Ascending aorta (tissue), 2 donors: ENCODE measurements around the gene CTBP1. TPM values are rescaled to one million over a fixed set of nuclear protein-coding genes. Genes with fewer than 3 reads are reported as not detected.

Experiments used
- DNase-seq, 2 donors: peaks; one replicate each; pipeline ENCODE4 v3.0.0-alpha.2; 2019; ENCODE audit warnings: low spot score in 2 of 2
- H3K27ac ChIP-seq, 2 donors: fragments of 200-600 bp; sonication (generic); one replicate each; pipeline ENCODE4 v1.5.1; 2016 to 2017; ENCODE audit warnings: mild to moderate bottlenecking in 1 of 2
- H3K27me3 ChIP-seq: fragments of 200-600 bp; sonication (generic); one replicate; pipeline ENCODE4 v1.5.1; 2017
- H3K36me3 ChIP-seq, 2 donors: fragments of 200-600 bp; sonication (generic); one replicate each; pipeline ENCODE4 v1.5.1; 2016
- H3K4me1 ChIP-seq, 2 donors: fragments of 200-600 bp; sonication (generic); one replicate each; pipeline ENCODE4 v1.5.1; 2016 to 2017; ENCODE audit warnings: mild to moderate bottlenecking in 1 of 2
- H3K4me3 ChIP-seq, 2 donors: fragments of 200-600 bp; sonication (generic); one replicate each; pipeline ENCODE4 v1.5.1; 2016 to 2017; ENCODE audit warnings: mild to moderate bottlenecking in 1 of 2
- H3K9me3 ChIP-seq, 2 donors: fragments of 200-600 bp; sonication (generic); one replicate each; pipeline ENCODE4 v1.5.1; 2016
- intact Hi-C: fragments of 100-400 bp; cut with DNase I; formaldehyde crosslinking; loops from one replicate; pipeline ENCODE4 v1.15.1; 2023
- total RNA-seq: library from RNA; depleted of rRNA; stranded (reverse); fragments of >200 nt; gene quantifications from one replicate; pipeline ENCODE4 v1.1.0, GENCODE V29; 2016
- TF ChIP-seq, protein P1 (sequence below), 3 experiments: fragments of 200-600 bp in 2 of 3; fragments of 450-650 bp in 1 of 3; sonication (generic) in 2 of 3; IDR thresholded peaks; one replicate each; pipeline ENCODE4 v1.5.1; 2016 to 2019; ENCODE audit warnings: antibody characterized with exemption in 3 of 3, mild to moderate bottlenecking in 1 of 3, moderate library complexity in 1 of 3

Gene CTBP1
- total RNA-seq, 1 donor from 2014 or later = 273 TPM

DNA sequence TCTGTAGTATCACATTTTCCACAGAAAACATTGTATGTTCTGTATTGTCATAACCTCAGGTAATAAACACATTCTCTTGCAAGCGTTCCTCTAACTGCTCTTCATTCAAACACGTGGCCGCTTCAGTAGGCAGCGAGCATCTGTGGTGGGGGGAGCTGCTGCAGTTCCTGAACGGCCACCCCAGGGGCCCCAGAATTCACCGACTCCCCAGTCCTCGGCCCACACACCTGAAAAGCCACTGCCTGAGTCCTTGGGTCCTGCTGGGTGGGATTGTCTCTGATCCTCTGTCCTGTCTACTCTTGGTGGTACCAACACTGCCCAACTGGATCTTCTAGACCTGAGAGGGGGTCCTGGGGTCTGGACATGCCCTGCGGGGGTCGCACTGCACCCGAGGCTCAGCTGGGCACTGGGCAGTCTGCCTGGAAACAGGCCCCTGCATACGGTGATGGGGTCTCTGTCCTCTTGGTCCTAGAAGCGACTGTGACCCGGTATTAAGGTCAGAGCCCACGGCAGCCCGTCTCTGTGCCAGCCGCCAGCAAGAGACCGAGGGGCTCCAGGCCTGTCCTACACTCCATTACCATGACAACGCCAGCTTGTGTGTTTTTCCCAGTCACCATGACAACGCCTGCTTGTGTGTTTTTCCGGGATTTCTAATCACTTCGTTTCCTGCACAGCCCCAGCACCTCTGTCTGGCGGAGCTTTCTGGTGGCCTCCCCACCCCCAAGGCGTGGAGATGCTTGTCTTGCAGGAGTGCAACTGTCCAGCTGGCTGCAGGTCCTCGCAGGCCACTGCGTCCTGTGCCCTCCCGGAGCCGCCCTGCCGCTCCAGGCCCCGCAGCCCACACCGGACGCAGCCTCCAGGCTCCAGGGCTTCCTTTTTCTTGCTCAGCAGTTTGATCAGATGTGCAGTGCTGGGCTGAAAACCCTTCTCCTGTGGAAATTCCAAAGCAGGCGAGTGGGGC lies 16.0 kb downstream of the CTBP1 start:
- peaks cover 66 to 92% of the 10 kb centered on the region in 2 donors for H3K36me3 ChIP-seq

GRCh38 chr4:1231637-1232360 lies 17.1 kb downstream of the CTBP1 start:
- intact Hi-C loops = no loop called here
- Histone ChIP-seq H3K36me3 (peaks cover 68 to 93% of the 10 kb centered on the region in 2 donors), H3K27ac (no peak overlapping the region), H3K9me3 (no peaks in the 10 kb centered on the region), H3K4me1 (no peaks in the 10 kb centered on the region), H3K4me3 (no peak overlapping the region), H3K27me3 (no peaks in the 10 kb centered on the region)
- TF ChIP-seq, protein P1, sequence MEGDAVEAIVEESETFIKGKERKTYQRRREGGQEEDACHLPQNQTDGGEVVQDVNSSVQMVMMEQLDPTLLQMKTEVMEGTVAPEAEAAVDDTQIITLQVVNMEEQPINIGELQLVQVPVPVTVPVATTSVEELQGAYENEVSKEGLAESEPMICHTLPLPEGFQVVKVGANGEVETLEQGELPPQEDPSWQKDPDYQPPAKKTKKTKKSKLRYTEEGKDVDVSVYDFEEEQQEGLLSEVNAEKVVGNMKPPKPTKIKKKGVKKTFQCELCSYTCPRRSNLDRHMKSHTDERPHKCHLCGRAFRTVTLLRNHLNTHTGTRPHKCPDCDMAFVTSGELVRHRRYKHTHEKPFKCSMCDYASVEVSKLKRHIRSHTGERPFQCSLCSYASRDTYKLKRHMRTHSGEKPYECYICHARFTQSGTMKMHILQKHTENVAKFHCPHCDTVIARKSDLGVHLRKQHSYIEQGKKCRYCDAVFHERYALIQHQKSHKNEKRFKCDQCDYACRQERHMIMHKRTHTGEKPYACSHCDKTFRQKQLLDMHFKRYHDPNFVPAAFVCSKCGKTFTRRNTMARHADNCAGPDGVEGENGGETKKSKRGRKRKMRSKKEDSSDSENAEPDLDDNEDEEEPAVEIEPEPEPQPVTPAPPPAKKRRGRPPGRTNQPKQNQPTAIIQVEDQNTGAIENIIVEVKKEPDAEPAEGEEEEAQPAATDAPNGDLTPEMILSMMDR (IDR thresholded peaks at IDR 0.05) = no peak
- no peak for DNase-seq

More for the DNA sequence above, 16.0 kb downstream of the CTBP1 start:
- intact Hi-C loops = no loop called here
- Histone ChIP-seq H3K9me3 (no peaks in the 10 kb centered on the region), H3K4me3 (no peak overlapping the region), H3K27me3 (no peaks in the 10 kb centered on the region), H3K4me1 (no peaks in the 10 kb centered on the region), H3K27ac (peak overlapping the region in 1 of 2 donors; percentile 12)
- no peak for DNase-seq
- TF ChIP-seq, protein P1 (IDR thresholded peaks at IDR 0.05) = no peak

- no peak overlapping the region for H3K27ac ChIP-seq
- H3K36me3 ChIP-seq = peaks cover 68 to 93% of the 10 kb centered on the region in 2 donors
- intact Hi-C loops = no loop called here
- H3K27me3 ChIP-seq = no peaks in the 10 kb centered on the region
- H3K9me3 ChIP-seq = no peaks in the 10 kb centered on the region
- H3K4me1 ChIP-seq = no peaks in the 10 kb centered on the region
- TF ChIP-seq, protein P1 (IDR thresholded peaks at IDR 0.05) = no peak
- H3K4me3 ChIP-seq = no peak overlapping the region
- DNase-seq = no peak
These were observed 17.8 kb downstream of the CTBP1 start for GRCh38 chr4:1230971-1231636.

- no peaks in the 10 kb centered on the region for H3K4me1 ChIP-seq
- H3K27me3 ChIP-seq = no peaks in the 10 kb centered on the region
- DNase-seq = no peak
- no peaks in the 10 kb centered on the region for H3K9me3 ChIP-seq
- H3K27ac ChIP-seq = no peak overlapping the region
- H3K36me3 ChIP-seq = peaks cover 67 to 93% of the 10 kb centered on the region in 2 donors
- intact Hi-C loops = no loop called here
- no peak overlapping the region for H3K4me3 ChIP-seq
- TF ChIP-seq, protein P1 (IDR thresholded peaks at IDR 0.05) = no peak
These were observed 18.6 kb downstream of the CTBP1 start for GRCh38 chr4:1230316-1230715.

- peaks cover 69 to 93% of the 10 kb centered on the region in 2 donors for H3K36me3 ChIP-seq
- no peak overlapping the region for H3K4me3 ChIP-seq
- H3K4me1 ChIP-seq = no peaks in the 10 kb centered on the region
- TF ChIP-seq, protein P1 (IDR thresholded peaks at IDR 0.05) = no peak
- intact Hi-C loops = no loop called here
- DNase-seq = no peak
- no peaks in the 10 kb centered on the region for H3K27me3 ChIP-seq
- H3K27ac ChIP-seq = no peak overlapping the region
- no peaks in the 10 kb centered on the region for H3K9me3 ChIP-seq
These were observed 19.6 kb downstream of the CTBP1 start for GRCh38 chr4:1229117-1229849.
